CD4-positive, alpha-beta T cell (primary cell): ENCODE measurements around the gene CDC42SE1. TPM values are rescaled to one million over a fixed set of nuclear protein-coding genes. Genes with fewer than 3 reads are reported as not detected.

ENCODE experiments used
- ATAC-seq: fragments of 200-7000 bp; cut with Tn5 transposase; one replicate; pipeline ENCODE4 v1.10.0; 2022; ENCODE audit warnings: mild to moderate bottlenecking; ENCODE audit not compliant: poor library complexity
- CTCF ChIA-PET: fragments of 350-600 bp; sonication (Branson Sonifier 250); formaldehyde crosslinking; loops from one replicate; lab custom pipeline; 2021; ENCODE audit warnings: antibody characterized with exemption, inconsistent platforms; lab: Charles Lee
- POLR2A ChIA-PET: fragments of 350-600 bp; sonication (Branson Sonifier 250); formaldehyde crosslinking; loops from one replicate; lab custom pipeline; 2021; ENCODE audit warnings: antibody characterized with exemption, inconsistent platforms; lab: Charles Lee
- DNase-seq, 14 experiments: peaks; one replicate each; pipeline ENCODE4 v3.0.0-alpha.2; 2013 to 2020; ENCODE audit warnings: mixed read lengths in 2 of 14
- H3K27ac ChIP-seq, 2 donors: one replicate each; pipeline versions ENCODE4 v1.5.1 to v1.7.0; 2013; ENCODE audit warnings: low read length in 2 of 2, low read depth in 1 of 2, mild to moderate bottlenecking in 1 of 2
- H3K27me3 ChIP-seq, 2 experiments: 1 replicate in 1 of 2; 2 replicates in 1 of 2; pipeline versions ENCODE4 v1.6.1 to v1.7.0; 2013; ENCODE audit warnings: low read length in 2 of 2, control low read depth in 1 of 2, mild to moderate bottlenecking in 1 of 2, moderate library complexity in 1 of 2; ENCODE audit not compliant: insufficient read depth in 2 of 2, control insufficient read depth in 1 of 2
- H3K36me3 ChIP-seq: one replicate; pipeline ENCODE4 v1.6.1; 2013; ENCODE audit warnings: low read length, control low read depth; ENCODE audit not compliant: insufficient read depth
- H3K4me1 ChIP-seq: one replicate; pipeline ENCODE4 v1.6.1; 2013; ENCODE audit warnings: low read length, control low read depth; ENCODE audit not compliant: insufficient read depth
- H3K4me3 ChIP-seq: one replicate; pipeline ENCODE4 v1.5.1; 2013; ENCODE audit warnings: mild to moderate bottlenecking, low read length, moderate library complexity
- H3K9me3 ChIP-seq, 2 experiments: 1 replicate in 1 of 2; 2 replicates in 1 of 2; pipeline versions ENCODE4 v1.6.1 to v1.7.0; 2013; ENCODE audit warnings: low read length in 2 of 2, mild to moderate bottlenecking in 2 of 2, control low read depth in 1 of 2, moderate library complexity in 1 of 2; ENCODE audit not compliant: control insufficient read depth in 1 of 2, insufficient read depth in 1 of 2
- H3K27ac Mint-ChIP-seq: one replicate; pipeline ENCODE4 v1.8.0; 2020; ENCODE audit warnings: mixed read lengths
- H3K27me3 Mint-ChIP-seq: one replicate; pipeline ENCODE4 v1.8.0; 2021; ENCODE audit warnings: mixed read lengths
- H3K36me3 Mint-ChIP-seq: one replicate; pipeline ENCODE4 v1.8.0; 2021; ENCODE audit warnings: low read depth, mixed read lengths
- H3K4me1 Mint-ChIP-seq: one replicate; pipeline ENCODE4 v1.8.0; 2021; ENCODE audit warnings: low read depth, mixed read lengths
- H3K4me3 Mint-ChIP-seq: one replicate; pipeline ENCODE4 v1.8.0; 2020; ENCODE audit warnings: mild to moderate bottlenecking, mixed read lengths
- H3K9me3 Mint-ChIP-seq: one replicate; pipeline ENCODE4 v1.8.0; 2020; ENCODE audit warnings: mixed read lengths
- intact Hi-C, 2 experiments: fragments of 100-400 bp; cut with DNase I in 1 of 2; cut with micrococcal nuclease in 1 of 2; formaldehyde crosslinking; loops; one replicate each; pipeline versions ENCODE4 v1.15.1 to v1.9.0; 2023 to 2025; cut with DNase I, micrococcal nuclease
- total RNA-seq, 174 experiments: library from RNA in 2 of 174; stranded (reverse) in 2 of 174; gene quantifications; one replicate each; pipeline ENCODE4 v1.2.3 and lab custom pipeline; 2021 to 2026
- TF ChIP-seq, protein P1 (sequence below): fragments of 200-600 bp; IDR thresholded peaks from one replicate; pipeline ENCODE4 v1.8.0; 2022; ENCODE audit warnings: antibody characterized with exemption, mild to moderate bottlenecking

Gene CDC42SE1
- total RNA-seq, 2 experiments from 2014 or later: 401 to 404 TPM

DNA sequence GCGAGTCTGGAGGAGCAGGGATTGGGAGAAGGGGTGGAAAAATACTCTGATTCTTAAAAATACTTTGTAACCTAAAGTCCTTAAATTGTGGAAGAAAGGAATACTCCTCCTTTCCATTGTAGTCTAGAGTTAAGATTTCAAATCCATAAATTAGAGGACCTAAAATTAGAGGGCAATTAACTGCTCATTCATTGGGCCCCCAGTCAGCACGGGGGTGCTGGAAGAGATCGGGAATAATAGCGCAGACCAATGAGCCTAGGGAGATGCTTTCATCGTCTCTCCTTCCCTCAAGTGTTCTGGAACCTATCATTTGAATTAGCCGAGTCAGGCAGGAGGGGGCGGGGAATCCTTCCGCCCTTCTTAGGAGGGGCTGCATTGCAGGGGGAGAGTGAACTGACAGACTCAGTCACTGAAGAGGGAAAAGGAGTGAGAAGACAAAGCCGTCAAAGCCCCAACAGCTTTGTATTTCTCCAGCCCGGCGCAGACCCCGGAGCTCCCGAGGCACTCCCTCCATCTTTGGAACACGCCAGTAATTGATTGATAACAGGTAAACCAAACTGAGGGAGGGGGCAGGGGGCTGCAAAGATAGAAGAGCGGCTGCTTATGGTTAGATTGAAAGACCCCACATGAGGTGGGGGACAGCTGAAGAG lies 710 bp upstream of the CDC42SE1 start, which contains the start of gene MLLT11:
Gene MLLT11, plus strand, starts transcription at position 391 of the 650 bp plus-strand sequence. CDS start 6,828 bp downstream, outside the sequence.
- POLR2A ChIA-PET: interaction anchor here (0.9 to 7.7 kb wide), 9 partner anchors 8 to 339 kb away, joined by 3 to 144 read pairs (median 12); partner anchors contain the start of genes C1orf56, CERS2, GABPB2 and MINDY1
- TF ChIP-seq, protein P1, sequence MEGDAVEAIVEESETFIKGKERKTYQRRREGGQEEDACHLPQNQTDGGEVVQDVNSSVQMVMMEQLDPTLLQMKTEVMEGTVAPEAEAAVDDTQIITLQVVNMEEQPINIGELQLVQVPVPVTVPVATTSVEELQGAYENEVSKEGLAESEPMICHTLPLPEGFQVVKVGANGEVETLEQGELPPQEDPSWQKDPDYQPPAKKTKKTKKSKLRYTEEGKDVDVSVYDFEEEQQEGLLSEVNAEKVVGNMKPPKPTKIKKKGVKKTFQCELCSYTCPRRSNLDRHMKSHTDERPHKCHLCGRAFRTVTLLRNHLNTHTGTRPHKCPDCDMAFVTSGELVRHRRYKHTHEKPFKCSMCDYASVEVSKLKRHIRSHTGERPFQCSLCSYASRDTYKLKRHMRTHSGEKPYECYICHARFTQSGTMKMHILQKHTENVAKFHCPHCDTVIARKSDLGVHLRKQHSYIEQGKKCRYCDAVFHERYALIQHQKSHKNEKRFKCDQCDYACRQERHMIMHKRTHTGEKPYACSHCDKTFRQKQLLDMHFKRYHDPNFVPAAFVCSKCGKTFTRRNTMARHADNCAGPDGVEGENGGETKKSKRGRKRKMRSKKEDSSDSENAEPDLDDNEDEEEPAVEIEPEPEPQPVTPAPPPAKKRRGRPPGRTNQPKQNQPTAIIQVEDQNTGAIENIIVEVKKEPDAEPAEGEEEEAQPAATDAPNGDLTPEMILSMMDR: no peak
- Mint-ChIP-seq H3K9me3 (no peaks in the 10 kb centered on the region), H3K4me1 (peaks cover 47% of the 10 kb centered on the region), H3K27me3 (no peaks in the 10 kb centered on the region), H3K4me3 (peak within 1 kb of the TSS; percentile 97), H3K27ac (peak within 1 kb of the TSS; percentile 90), H3K36me3 (peaks cover 45% of the 10 kb centered on the region)
- CTCF ChIA-PET: interaction anchor here (0.6 to 5.8 kb wide), 11 partner anchors 8 to 55 kb away, joined by 3 to 69 read pairs (median 7); partner anchors contain the start of genes C1orf56 and GABPB2
- Histone ChIP-seq H3K36me3 (peaks cover 22% of the 10 kb centered on the region), H3K27me3 (no peaks in the 10 kb centered on the region), H3K4me1 (peaks cover 34% of the 10 kb centered on the region), H3K4me3 (peak within 1 kb of the TSS; percentile 64), H3K27ac (peak within 1 kb of the TSS; percentile 88 to 93), H3K9me3 (no peaks in the 10 kb centered on the region)
- DNase-seq (peak in 5 of 14 experiments; percentile 9 to 43 (median 35)), ATAC-seq (no peak)
- intact Hi-C loops: no loop called here

DNA sequence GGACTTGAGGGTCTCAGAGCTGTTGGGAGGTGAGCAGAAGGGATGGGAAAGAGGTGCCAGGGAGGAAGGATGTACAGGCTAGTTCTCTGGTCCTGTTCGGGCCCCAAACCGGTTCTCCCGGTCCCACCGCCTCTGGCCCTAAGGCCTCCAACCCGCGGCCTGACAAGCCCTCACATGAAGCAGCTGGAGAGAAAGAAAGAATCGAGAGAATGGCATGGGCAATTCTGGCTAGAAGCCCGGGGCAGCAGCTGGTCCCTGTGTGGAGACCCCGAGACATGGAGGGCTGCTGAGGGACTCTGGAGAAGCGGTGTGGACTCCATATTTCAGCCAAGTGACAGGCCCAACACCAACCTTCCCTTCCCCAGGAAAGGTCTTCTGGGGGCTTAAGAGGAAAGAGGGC lies 730 bp downstream of the CDC42SE1 start:
- H3K4me3 Mint-ChIP-seq: peak overlapping the region; percentile 97
- H3K9me3 ChIP-seq: no peaks in the 10 kb centered on the region
- CTCF ChIA-PET: interaction anchor here (0.6 to 5.8 kb wide), 10 partner anchors 8 to 46 kb away, joined by 3 to 69 read pairs (median 7); partner anchors contain the start of genes C1orf56 and GABPB2
- H3K27me3 Mint-ChIP-seq: no peaks in the 10 kb centered on the region
- POLR2A ChIA-PET: interaction anchor here (0.6 to 7.7 kb wide), 16 partner anchors 9 to 340 kb away, joined by 3 to 144 read pairs (median 4); partner anchors contain the start of genes C1orf56, CERS2, GABPB2 and MINDY1
- DNase-seq (peak in 3 of 14 experiments; percentile 14 to 44 (median 36)), ATAC-seq (no peak)
- H3K4me1 ChIP-seq: peaks cover 48% of the 10 kb centered on the region
- peak overlapping the region; percentile 90 for H3K27ac Mint-ChIP-seq
- H3K4me1 Mint-ChIP-seq: peaks cover 59% of the 10 kb centered on the region
- TF ChIP-seq, protein P1: no peak
- no peaks in the 10 kb centered on the region for H3K9me3 Mint-ChIP-seq
- H3K36me3 Mint-ChIP-seq: peaks cover 59% of the 10 kb centered on the region
- peak overlapping the region; percentile 64 for H3K4me3 ChIP-seq
- intact Hi-C loops: loop anchor here (1.0 to 2.0 kb wide), 3 partner anchors 12 to 34 kb away; partner anchors contain the start of gene GABPB2 (in 2 of the 2)
- H3K27ac ChIP-seq: peak overlapping the region; percentile 88 to 93
- no peaks in the 10 kb centered on the region for H3K27me3 ChIP-seq
- H3K36me3 ChIP-seq: peaks cover 36% of the 10 kb centered on the region

DNA sequence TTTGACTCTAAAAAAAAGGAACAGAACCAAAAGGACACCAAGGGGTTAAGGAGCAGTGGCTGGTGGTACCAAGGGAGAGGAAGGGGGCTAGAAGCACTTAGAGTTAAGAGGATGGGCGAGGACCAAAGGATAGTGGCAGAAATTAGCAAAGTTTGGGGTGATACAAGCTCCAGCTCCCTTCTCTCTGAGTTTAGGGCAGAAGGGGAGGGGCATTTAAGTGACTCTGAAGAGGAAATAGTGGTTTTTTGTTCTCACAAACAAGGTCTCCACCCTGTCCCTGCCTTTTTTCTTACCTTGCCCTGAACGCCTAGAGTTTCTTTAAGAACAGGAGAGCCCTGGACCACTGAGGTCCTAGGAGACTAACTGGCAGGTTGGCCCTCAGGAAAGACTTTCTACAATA lies 3.3 kb downstream of the CDC42SE1 start:
- peaks cover 73% of the 10 kb centered on the region for H3K4me1 ChIP-seq
- H3K27ac ChIP-seq: peak overlapping the region; percentile 88 to 93
- DNase-seq: peak in 8 of 14 experiments; percentile 15 to 84 (median 40)
- no peaks in the 10 kb centered on the region for H3K9me3 ChIP-seq
- ChIA-PET POLR2A (interaction anchor here (0.6 to 7.7 kb wide), 18 partner anchors 7 to 898 kb away, joined by 3 to 144 read pairs (median 5); partner anchors contain the start of genes C1orf56, ENSA, GABPB2 and MINDY1), CTCF (interaction anchor here (1.7 to 5.2 kb wide), 4 partner anchors 10 to 44 kb away, joined by 8 to 60 read pairs (median 34); partner anchors contain the start of genes C1orf56 and GABPB2)
- TF ChIP-seq, protein P1: no peak
- H3K9me3 Mint-ChIP-seq: no peaks in the 10 kb centered on the region
- H3K36me3 ChIP-seq: peaks cover 62% of the 10 kb centered on the region
- intact Hi-C loops: loop anchor here in 1 of 2 experiments (1.0 to 2.0 kb wide), 2 partner anchors 8 to 47 kb away; partner anchors contain the start of gene PRUNE1
- H3K27me3 ChIP-seq: no peaks in the 10 kb centered on the region
- H3K36me3 Mint-ChIP-seq: peaks cover 85% of the 10 kb centered on the region
- peak; percentile 49 for ATAC-seq
- peaks cover 72% of the 10 kb centered on the region for H3K4me1 Mint-ChIP-seq
- H3K4me3 ChIP-seq: peak overlapping the region; percentile 64
- peak overlapping the region; percentile 90 for H3K27ac Mint-ChIP-seq
- H3K4me3 Mint-ChIP-seq: peak overlapping the region; percentile 97
- H3K27me3 Mint-ChIP-seq: no peaks in the 10 kb centered on the region
